Neural cell (in vitro differentiated cells): ENCODE measurements around the gene OR52A1.

ENCODE experiments used
- EZH2 ChIP-seq: fragments of 200-600, 300-800 bp; shearing (Covaris generic), sonication (generic); IDR thresholded peaks from 2 replicates; pipeline ENCODE4 v1.6.1; 2014; ENCODE audit warnings: antibody characterized with exemption, low read length, borderline replicate concordance, mild to moderate bottlenecking; ENCODE audit not compliant: insufficient read depth, poor library complexity, severe bottlenecking
- MXI1 ChIP-seq: fragments of 450-650 bp; conservative IDR thresholded peaks from 2 replicates; pipeline ENCODE4 v1.6.1; 2014; ENCODE audit warnings: antibody characterized with exemption, mild to moderate bottlenecking; ENCODE audit not compliant: poor library complexity, severe bottlenecking
- POLR2AphosphoS5 ChIP-seq: IDR thresholded peaks from 2 replicates; pipeline ENCODE4 v1.6.1; 2012
- RAD21 ChIP-seq: fragments of 450-650 bp; conservative IDR thresholded peaks from 2 replicates; pipeline ENCODE4 v1.6.1; 2014; ENCODE audit warnings: antibody characterized with exemption, mild to moderate bottlenecking, moderate library complexity
- TF ChIP-seq, protein P1 (sequence below): fragments of 450-650 bp; IDR thresholded peaks from 2 replicates; pipeline ENCODE4 v1.5.1; 2014; ENCODE audit warnings: antibody characterized with exemption, mild to moderate bottlenecking, moderate library complexity; ENCODE audit not compliant: poor library complexity, severe bottlenecking

DNA sequence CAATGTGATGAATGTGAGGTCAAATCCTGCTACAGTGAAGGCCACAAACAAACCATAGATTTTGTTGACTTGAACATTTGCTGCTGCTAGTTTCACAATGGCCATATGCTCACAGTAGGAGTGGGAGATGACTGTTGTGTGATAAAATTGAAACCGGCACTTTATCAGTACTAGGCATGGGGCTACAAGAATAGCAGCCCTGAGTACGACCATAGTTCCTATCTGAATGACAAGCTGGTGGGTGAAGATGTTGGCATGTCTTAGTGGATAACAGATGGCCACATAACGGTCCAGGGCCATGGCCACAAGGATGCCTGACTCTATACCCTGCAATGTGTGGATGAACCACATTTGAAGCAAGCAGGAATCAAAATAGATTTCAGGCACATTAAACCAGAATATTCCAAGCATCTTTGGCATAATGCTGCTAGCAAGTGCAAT, 2.8 kb downstream of the OR52A1 start:
- TF ChIP-seq, protein P1, sequence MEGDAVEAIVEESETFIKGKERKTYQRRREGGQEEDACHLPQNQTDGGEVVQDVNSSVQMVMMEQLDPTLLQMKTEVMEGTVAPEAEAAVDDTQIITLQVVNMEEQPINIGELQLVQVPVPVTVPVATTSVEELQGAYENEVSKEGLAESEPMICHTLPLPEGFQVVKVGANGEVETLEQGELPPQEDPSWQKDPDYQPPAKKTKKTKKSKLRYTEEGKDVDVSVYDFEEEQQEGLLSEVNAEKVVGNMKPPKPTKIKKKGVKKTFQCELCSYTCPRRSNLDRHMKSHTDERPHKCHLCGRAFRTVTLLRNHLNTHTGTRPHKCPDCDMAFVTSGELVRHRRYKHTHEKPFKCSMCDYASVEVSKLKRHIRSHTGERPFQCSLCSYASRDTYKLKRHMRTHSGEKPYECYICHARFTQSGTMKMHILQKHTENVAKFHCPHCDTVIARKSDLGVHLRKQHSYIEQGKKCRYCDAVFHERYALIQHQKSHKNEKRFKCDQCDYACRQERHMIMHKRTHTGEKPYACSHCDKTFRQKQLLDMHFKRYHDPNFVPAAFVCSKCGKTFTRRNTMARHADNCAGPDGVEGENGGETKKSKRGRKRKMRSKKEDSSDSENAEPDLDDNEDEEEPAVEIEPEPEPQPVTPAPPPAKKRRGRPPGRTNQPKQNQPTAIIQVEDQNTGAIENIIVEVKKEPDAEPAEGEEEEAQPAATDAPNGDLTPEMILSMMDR: no peak
- TF ChIP-seq EZH2: no peak
- no peak for TF ChIP-seq MXI1
- no peak for TF ChIP-seq RAD21
- TF ChIP-seq POLR2AphosphoS5: no peak
